VCaP (cell line): Measurements from ENCODE around the gene RAC2.

Experiments
- H3K27ac ChIP-seq: fragments of 450-650 bp; 2 replicates; pipeline ENCODE4 v1.5.1; 2017
- CTCF ChIP-seq: fragments of 450-650 bp; conservative IDR thresholded peaks from 2 replicates; pipeline ENCODE4 v1.5.1; 2017; ENCODE audit warnings: mild to moderate bottlenecking, moderate library complexity

Gene RAC2

GRCh38 chr22:37195921-37196320 is 48.1 kb downstream of the RAC2 start:
- H3K27ac ChIP-seq = peak overlapping the region; percentile 93
- no peak for TF ChIP-seq CTCF

- no peak for TF ChIP-seq CTCF
- H3K27ac ChIP-seq = peak overlapping the region; percentile 92; the same call in 1 of the 2 replicates
These were observed 49.3 kb downstream of the RAC2 start for GRCh38 chr22:37194750-37195149.

- H3K27ac ChIP-seq = peak overlapping the region; percentile 92
- TF ChIP-seq CTCF = no peak
These were observed 50.4 kb downstream of the RAC2 start for GRCh38 chr22:37193629-37194191.

GRCh38 chr22:37192741-37193140 is 51.3 kb downstream of the RAC2 start:
- H3K27ac ChIP-seq = peak overlapping the region; percentile 92
- TF ChIP-seq CTCF = no peak

- TF ChIP-seq CTCF = no peak
- peak overlapping the region; percentile 92 for H3K27ac ChIP-seq
These were observed 51.9 kb downstream of the RAC2 start for GRCh38 chr22:37192204-37192603.

- no peak for TF ChIP-seq CTCF
- H3K27ac ChIP-seq = peak overlapping the region; percentile 92
These were observed 53.7 kb downstream of the RAC2 start for GRCh38 chr22:37190262-37190780.

GRCh38 chr22:37188901-37189466 is 55.1 kb downstream of the RAC2 start:
- H3K27ac ChIP-seq = peak overlapping the region; percentile 92
- TF ChIP-seq CTCF = no peak
